IMR-90 (cell line): ENCODE measurements around the gene ZFYVE28. TPM values are rescaled to one million over a fixed set of nuclear protein-coding genes. Genes with fewer than 3 reads are reported as not detected.

ENCODE experiments used
- ATAC-seq: fragments of 200-7000 bp; cut with Tn5 transposase; 2 replicates; pipeline ENCODE4 v1.9.1; 2020; ENCODE audit warnings: low read depth, mild to moderate bottlenecking, moderate library complexity
- BruUV-seq: library from RNA; stranded (reverse); fragments of 400-500 nt; replicated peaks from 2 replicates; lab custom pipeline; 2021; lab: Mats Ljungman, UMichigan
- CTCF ChIA-PET: fragments of 300-600 bp; formaldehyde crosslinking; extraction: SDS; loops from one replicate; lab custom pipeline; 2021; ENCODE audit warnings: antibody characterized with exemption; lab: Yijun Ruan, JAX
- POLR2A ChIA-PET: fragments of 300-600 bp; sonication (Branson Sonifier 250); formaldehyde crosslinking; loops from one replicate; lab custom pipeline; 2022; ENCODE audit warnings: antibody characterized with exemption; ENCODE audit not compliant: unreplicated experiment; lab: Charles Lee
- DNase-seq: peaks from one replicate; pipeline ENCODE4 v3.0.0; 2013
- H2AFZ ChIP-seq: replicated peaks from 2 replicates; pipeline ENCODE3; 2013; ENCODE audit warnings: low read length, mild to moderate bottlenecking; ENCODE audit not compliant: poor library complexity
- H2AK5ac ChIP-seq: 2 replicates; pipeline ENCODE4 v1.6.1; 2013; ENCODE audit warnings: low read depth, low read length, inconsistent platforms
- H2AK9ac ChIP-seq: replicated peaks from 2 replicates; pipeline ENCODE3; 2013; ENCODE audit warnings: mild to moderate bottlenecking, low read depth, low read length, moderate library complexity; ENCODE audit not compliant: poor library complexity
- H2BK120ac ChIP-seq: 2 replicates; pipeline ENCODE4 v1.6.1; 2013; ENCODE audit warnings: low read depth, low read length, inconsistent platforms
- H2BK15ac ChIP-seq: 3 replicates; pipeline ENCODE4 v1.6.1; 2013; ENCODE audit warnings: low read depth, low read length, inconsistent platforms
- H2BK20ac ChIP-seq: 2 replicates; pipeline ENCODE4 v1.6.1; 2013; ENCODE audit warnings: low read depth, mild to moderate bottlenecking, inconsistent platforms, low read length, moderate library complexity
- H2BK5ac ChIP-seq: 2 replicates; pipeline ENCODE4 v1.6.1; 2013; ENCODE audit warnings: mild to moderate bottlenecking, low read depth, low read length, inconsistent platforms; ENCODE audit not compliant: poor library complexity, severe bottlenecking
- H3K14ac ChIP-seq: replicated peaks from 2 replicates; pipeline ENCODE4 v1.6.1; 2013; ENCODE audit warnings: low read depth, low read length, inconsistent platforms
- H3K18ac ChIP-seq: 2 replicates; pipeline ENCODE4 v1.6.1; 2013; ENCODE audit warnings: low read depth, low read length, control low read depth
- H3K23ac ChIP-seq: 2 replicates; pipeline ENCODE4 v1.6.1; 2013; ENCODE audit warnings: low read depth, low read length, inconsistent platforms
- H3K27ac ChIP-seq: 2 replicates; pipeline ENCODE4 v1.5.1; 2013; ENCODE audit warnings: mild to moderate bottlenecking, control low read depth, low read length; ENCODE audit not compliant: insufficient read depth
- H3K27me3 ChIP-seq: 2 replicates; pipeline ENCODE4 v1.6.1; 2013; ENCODE audit warnings: low read length; ENCODE audit not compliant: control insufficient read depth, insufficient read depth
- H3K36me3 ChIP-seq: 2 replicates; pipeline ENCODE4 v1.6.1; 2013; ENCODE audit warnings: low read length, mixed read lengths; ENCODE audit not compliant: control insufficient read depth, insufficient read depth
- H3K4ac ChIP-seq: 2 replicates; pipeline ENCODE4 v1.6.1; 2013; ENCODE audit warnings: low read depth, low read length, inconsistent platforms
- H3K4me1 ChIP-seq: 2 replicates; pipeline ENCODE4 v1.6.1; 2013; ENCODE audit warnings: low read length, mixed read lengths; ENCODE audit not compliant: control insufficient read depth, insufficient read depth
- H3K4me2 ChIP-seq: 2 replicates; pipeline ENCODE4 v1.6.1; 2013; ENCODE audit warnings: low read depth, mild to moderate bottlenecking, control low read depth, low read length, moderate library complexity
- H3K4me3 ChIP-seq: 2 replicates; pipeline ENCODE4 v1.5.1; 2013; ENCODE audit warnings: low read depth, mild to moderate bottlenecking, control low read depth, low read length, moderate library complexity; ENCODE audit not compliant: insufficient read depth
- H3K56ac ChIP-seq: 2 replicates; pipeline ENCODE4 v1.6.1; 2013; ENCODE audit warnings: low read length, inconsistent platforms; ENCODE audit not compliant: insufficient read depth; ENCODE audit errors: extremely low read depth
- H3K79me1 ChIP-seq, 2 experiments: 2 replicates each; pipeline ENCODE4 v1.6.1; 2013; ENCODE audit warnings: low read length in 2 of 2, inconsistent platforms in 1 of 2, low read depth in 1 of 2
- H3K9ac ChIP-seq: 2 replicates; pipeline ENCODE4 v1.6.1; 2013; ENCODE audit warnings: low read depth, low read length, control low read depth
- H3K9me1 ChIP-seq: 2 replicates; pipeline ENCODE4 v1.6.1; 2013; ENCODE audit warnings: low read length, inconsistent platforms; ENCODE audit not compliant: insufficient read depth
- H3K9me3 ChIP-seq: 2 replicates; pipeline ENCODE4 v1.6.1; 2013; ENCODE audit warnings: low read length; ENCODE audit not compliant: control insufficient read depth, insufficient read depth
- H4K20me1 ChIP-seq: 2 replicates; pipeline ENCODE4 v1.6.1; 2013; ENCODE audit warnings: low read length, inconsistent platforms; ENCODE audit not compliant: insufficient read depth
- H4K5ac ChIP-seq: 2 replicates; pipeline ENCODE4 v1.6.1; 2013; ENCODE audit warnings: mild to moderate bottlenecking, low read depth, low read length, control low read depth
- H4K8ac ChIP-seq, 2 experiments: 2 replicates each; pipeline ENCODE4 v1.6.1; 2013; ENCODE audit warnings: low read depth in 2 of 2, low read length in 2 of 2, control low read depth in 1 of 2, inconsistent platforms in 1 of 2
- H4K91ac ChIP-seq: 2 replicates; pipeline ENCODE4 v1.6.1; 2013; ENCODE audit warnings: low read depth, low read length, inconsistent platforms; ENCODE audit not compliant: insufficient read depth
- BHLHE40 ChIP-seq: fragments of 150-350 bp; IDR thresholded peaks from 2 replicates; pipeline ENCODE4 v1.6.1; 2016; ENCODE audit warnings: mild to moderate bottlenecking, low read depth, low read length
- CEBPB ChIP-seq: IDR thresholded peaks from 2 replicates; pipeline ENCODE4 v1.6.1; 2012; ENCODE audit warnings: low read depth, low read length, improper control_type of control experiment
- CHD1 ChIP-seq: IDR thresholded peaks from 2 replicates; pipeline ENCODE4 v1.6.1; 2012; ENCODE audit warnings: low read depth, low read length, improper control_type of control experiment
- CTCF ChIP-seq: conservative IDR thresholded peaks from 2 replicates; pipeline ENCODE4 v1.5.1; 2012; ENCODE audit warnings: mild to moderate bottlenecking, low read depth, low read length, improper control_type of control experiment
- ELK1 ChIP-seq: fragments of 150-350 bp; IDR thresholded peaks from 2 replicates; pipeline ENCODE4 v1.6.1; 2016; ENCODE audit warnings: low read depth, mild to moderate bottlenecking, low read length, moderate library complexity, borderline replicate concordance
- FOS ChIP-seq: fragments of 150-350 bp; IDR thresholded peaks from 2 replicates; pipeline ENCODE4 v1.6.1; 2016; ENCODE audit warnings: low read depth, low read length
- MAFK ChIP-seq: IDR thresholded peaks from 2 replicates; pipeline ENCODE4 v1.6.1; 2012; ENCODE audit warnings: low read depth, low read length, improper control_type of control experiment
- MAZ ChIP-seq: IDR thresholded peaks from 2 replicates; pipeline ENCODE4 v1.6.1; 2012; ENCODE audit warnings: low read depth, mild to moderate bottlenecking, low read length, improper control_type of control experiment, moderate library complexity, borderline replicate concordance
- MXI1 ChIP-seq: IDR thresholded peaks from 2 replicates; pipeline ENCODE4 v1.6.1; 2012; ENCODE audit warnings: low read depth, mild to moderate bottlenecking, low read length, moderate library complexity, borderline replicate concordance
- NFE2L2 ChIP-seq: fragments of 150-350 bp; IDR thresholded peaks from 2 replicates; pipeline ENCODE4 v1.6.1; 2016; ENCODE audit warnings: low read depth, mild to moderate bottlenecking, low read length
- POLR2A ChIP-seq: IDR thresholded peaks from 2 replicates; pipeline ENCODE4 v1.6.1; 2012; ENCODE audit warnings: mild to moderate bottlenecking, low read depth, low read length
- RAD21 ChIP-seq: IDR thresholded peaks from 2 replicates; pipeline ENCODE4 v1.6.1; 2012; ENCODE audit warnings: low read length, improper control_type of control experiment
- RCOR1 ChIP-seq: IDR thresholded peaks from 2 replicates; pipeline ENCODE4 v1.6.1; 2012; ENCODE audit warnings: mild to moderate bottlenecking, low read length, improper control_type of control experiment; ENCODE audit not compliant: insufficient replicate concordance
- RFX5 ChIP-seq: IDR thresholded peaks from 2 replicates; pipeline ENCODE4 v1.8.0; 2012; ENCODE audit warnings: low read depth, mild to moderate bottlenecking, low read length, moderate library complexity
- SMC3 ChIP-seq: fragments of 150-350 bp; IDR thresholded peaks from 2 replicates; pipeline ENCODE4 v1.6.1; 2016; ENCODE audit warnings: low read depth, mild to moderate bottlenecking, antibody characterized with exemption, low read length, moderate library complexity
- USF2 ChIP-seq: fragments of 150-350 bp; IDR thresholded peaks from 2 replicates; pipeline ENCODE4 v1.6.1; 2017; ENCODE audit warnings: mild to moderate bottlenecking, antibody characterized with exemption, low read length, low read depth
- WGBS, 2 experiments: methylation state at CpG; one replicate each; pipeline versions ENCODE4 v1.1.5 to v1.1.7; 2013; ENCODE audit warnings: missing lambda C conversion rate in 2 of 2; ENCODE audit not compliant: insufficient read length in 1 of 2; ENCODE audit errors: extremely low coverage in 2 of 2; 5-methylcytosine and 5-hydroxymethylcytosine counted together
- dilution Hi-C: fragments of 300-500 bp; cut with HindIII; formaldehyde crosslinking; loops from one replicate; pipeline ENCODE4 v1.14.3; 2018; ENCODE audit warnings: low sequenced_read_pairs; ENCODE audit not compliant: unreplicated experiment
- in situ Hi-C: fragments of 300-500 bp; cut with MboI; formaldehyde crosslinking; loops from 3 replicates; pipeline ENCODE4 v1.14.3; 2019; ENCODE audit warnings: low sequenced_read_pairs, inconsistent platforms, mixed read lengths
- intact Hi-C: fragments of 100-400 bp; cut with micrococcal nuclease; formaldehyde crosslinking; loops from 2 replicates; pipeline ENCODE4 v1.10.0; 2022
- polyA plus RNA-seq, 3 experiments: library from polyadenylated mRNA; depleted of rRNA; stranded (reverse); fragments of >200 nt; gene quantifications; 2 replicates each; pipeline ENCODE4 v1.2.3, GENCODE V29; 2012; ENCODE audit warnings: low replicate concordance in 1 of 3
- total RNA-seq: library from RNA; depleted of rRNA; stranded (reverse); fragments of >200 nt; gene quantifications from 2 replicates; pipeline ENCODE4 v1.2.3, GENCODE V29; 2012

ZFYVE28 gene
- total and polyA plus RNA-seq, 2 of the 4 experiments (the other 2 are of a cell fraction), result 0.36 to 1.2 TPM

GRCh38 chr4:2250357-2251072 is 167.9 kb downstream of the ZFYVE28 start:
- Histone ChIP-seq H2AK9ac (no peak overlapping the region), H2BK15ac (no peak overlapping the region), H2BK20ac (no peak overlapping the region), H4K5ac (no peak overlapping the region), H2AK5ac (no peak overlapping the region), H4K91ac (no peak overlapping the region), H3K23ac (no peak overlapping the region), H3K9me1 (0 out of 2 replicates have a peak, but pooled peaks cover 3% of the 10 kb centered on the region), H3K14ac (no peak overlapping the region), H2BK5ac (no peak overlapping the region), H3K27me3 (no peaks in the 10 kb centered on the region), H3K36me3 (peaks cover 62% of the 10 kb centered on the region), H3K9me3 (no peaks in the 10 kb centered on the region), H4K20me1 (peaks cover 40% of the 10 kb centered on the region), H3K79me1 (peaks cover 7 to 28% of the 10 kb centered on the region in 2 experiments; a peak in 3 of 4 replicates), H2BK120ac (no peak overlapping the region), H3K56ac (no peak overlapping the region), H4K8ac (no peak overlapping the region), H3K4ac (no peak overlapping the region), H3K4me2 (no peak overlapping the region), H3K9ac (no peak overlapping the region), H3K18ac (no peak overlapping the region), H3K27ac (no peak overlapping the region), H3K4me1 (no peaks in the 10 kb centered on the region), H3K4me3 (no peak overlapping the region), H2AFZ (no peak overlapping the region)
- ATAC-seq, result no peak
- BruUV-seq, result no TSS peak
- dilution Hi-C loops, result no loop called here
- no peak for DNase-seq
- no peak for TF ChIP-seq FOS
- no peak for TF ChIP-seq CTCF
- no peak for TF ChIP-seq RFX5
- TF ChIP-seq MXI1, result no peak
- TF ChIP-seq CEBPB, result no peak
- TF ChIP-seq RAD21, result no peak
- TF ChIP-seq MAFK, result no peak
- TF ChIP-seq BHLHE40, result no peak
- TF ChIP-seq POLR2A, result no peak
- TF ChIP-seq NFE2L2, result no peak
- TF ChIP-seq MAZ, result no peak
- TF ChIP-seq USF2, result no peak
- no peak for TF ChIP-seq ELK1
- no peak for TF ChIP-seq SMC3
- TF ChIP-seq RCOR1, result no peak
- TF ChIP-seq CHD1, result no peak
- in situ Hi-C loops, result no loop called here
- intact Hi-C loops, result no loop called here
- ChIA-PET CTCF (no interaction called here), POLR2A (no interaction called here)
- 100% methylated on average over 1 of the region's 30 CpGs; no CpG with 5 or more reads in 1 of the 2 experiments for WGBS, 2 experiments
